NCI-H1417 (cell line): ENCODE measurements around the gene FN3KRP.

ENCODE experiments used
- DNase-seq, 3 experiments: peaks; one replicate each; lab custom pipeline; 2025; lab: John Stamatoyannopoulos, UW

Gene FN3KRP

GRCh38 chr17:82716203-82717010 is at the start of gene FN3KRP:
Gene FN3KRP, plus strand, starts transcription at chr17:82716706. Its CDS starts 50 bp downstream, at chr17:82716756.
- peak; percentile 94 to 97 (median 95) for DNase-seq

GRCh38 chr17:82666931-82667667 is 49.4 kb upstream of the FN3KRP start:
- DNase-seq = no peak

- no peak for DNase-seq
Measured at GRCh38 chr17:82667668-82668000, 48.9 kb upstream of the FN3KRP start.

GRCh38 chr17:82668024-82668630 is 48.4 kb upstream of the FN3KRP start:
- DNase-seq = no peak

DNA sequence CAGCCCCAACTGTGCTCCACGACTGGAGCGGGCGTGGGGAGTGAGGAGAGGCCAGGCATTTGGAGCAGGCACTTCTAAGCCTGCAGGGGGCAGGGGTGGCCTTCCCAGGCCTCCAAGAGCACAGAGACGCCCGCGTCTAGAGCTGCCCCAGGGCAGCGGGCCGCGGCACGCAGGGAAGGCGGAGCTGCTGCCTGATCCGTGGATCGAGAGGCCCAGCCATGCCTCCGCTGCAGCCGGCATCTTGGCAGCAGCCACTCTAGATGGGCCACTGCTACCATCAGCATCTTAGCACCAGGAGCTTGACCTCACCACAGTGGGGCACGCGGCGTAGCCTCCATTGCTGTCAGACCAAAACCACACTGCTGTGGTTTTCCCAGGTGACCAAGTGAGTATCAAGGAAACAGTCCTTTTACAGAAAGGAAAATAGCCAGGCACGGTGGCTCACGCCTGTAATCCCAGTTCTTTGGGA is 47.8 kb upstream of the FN3KRP start:
- DNase-seq = no peak

DNA sequence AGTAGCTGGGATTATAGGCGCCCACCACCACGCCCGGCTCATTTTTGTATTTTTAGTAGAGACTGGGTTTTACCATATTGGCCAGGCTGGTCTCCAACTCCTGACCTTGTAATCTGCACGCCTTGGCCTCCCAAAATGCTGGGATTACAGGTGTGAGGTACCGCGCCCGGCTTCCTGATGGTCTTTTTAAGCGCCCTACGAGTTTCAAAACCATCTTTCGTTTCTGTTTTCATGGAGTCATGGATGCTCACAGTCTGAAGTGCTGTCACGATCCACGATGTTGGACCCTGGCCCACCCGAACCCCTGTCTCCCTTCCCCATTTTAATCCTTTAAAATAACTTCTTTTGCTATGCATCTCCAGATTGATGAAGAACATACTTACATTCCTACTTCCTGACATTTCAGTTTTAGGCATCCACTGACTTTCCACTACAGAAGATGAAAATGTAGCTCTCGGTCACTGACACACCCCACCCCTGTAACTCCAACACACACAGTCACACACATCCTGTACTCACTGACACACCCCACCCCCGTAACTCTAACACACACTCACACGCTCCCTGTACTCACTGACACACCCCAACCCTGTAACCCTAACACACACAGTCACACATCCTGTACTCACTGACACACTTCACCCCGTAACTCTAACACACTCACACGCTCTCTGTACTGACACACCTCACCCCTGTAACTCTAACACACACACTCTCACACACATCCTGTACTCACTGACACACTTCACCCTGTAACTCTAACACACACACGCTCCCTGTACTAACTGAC is 45.6 kb upstream of the FN3KRP start:
- no peak for DNase-seq

- no peak for DNase-seq
Measured at GRCh38 chr17:82674656-82675475, 41.6 kb upstream of the FN3KRP start.

DNA sequence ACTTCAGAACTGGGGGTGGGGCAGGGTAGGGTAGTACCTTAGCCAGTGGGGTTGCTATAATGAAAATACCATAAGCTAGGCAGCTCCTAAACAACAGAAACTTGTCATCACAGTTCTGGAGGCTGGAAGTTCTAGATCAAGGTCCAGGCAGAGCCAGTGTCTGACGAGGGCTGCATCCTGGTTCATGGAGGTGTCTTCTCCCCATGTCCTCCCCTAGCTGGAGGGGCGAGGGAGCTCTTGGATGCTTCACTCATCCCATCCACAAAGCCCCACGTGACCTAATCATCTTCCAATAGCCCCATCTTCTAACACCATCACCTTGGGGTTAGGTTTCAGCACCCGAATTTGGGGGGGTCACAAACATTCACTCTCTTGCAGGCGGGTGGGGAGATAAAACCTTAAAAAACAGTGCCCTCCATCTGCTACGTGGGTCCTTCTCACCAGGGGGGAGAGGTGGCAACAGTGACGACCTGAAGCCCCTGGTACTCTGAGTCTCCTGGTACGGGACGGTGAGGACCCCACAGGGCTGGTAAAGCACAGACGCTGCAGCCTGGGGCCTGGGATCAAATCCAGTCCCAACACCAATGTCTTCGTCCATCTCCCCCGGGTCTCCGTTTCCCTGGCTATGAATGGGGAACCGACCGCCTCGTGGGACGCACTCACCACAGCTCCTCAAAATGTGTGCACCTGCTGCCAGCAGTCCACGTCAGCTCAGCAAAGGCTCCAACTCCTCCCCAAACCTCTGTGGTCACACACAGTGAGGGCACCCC is 40.8 kb upstream of the FN3KRP start:
- DNase-seq = no peak

GRCh38 chr17:82677353-82677925 is 39.1 kb upstream of the FN3KRP start:
- no peak for DNase-seq

- peak in 1 of 3 experiments; percentile 37 for DNase-seq
Measured at GRCh38 chr17:82678265-82678891, 38.1 kb upstream of the FN3KRP start.

DNA sequence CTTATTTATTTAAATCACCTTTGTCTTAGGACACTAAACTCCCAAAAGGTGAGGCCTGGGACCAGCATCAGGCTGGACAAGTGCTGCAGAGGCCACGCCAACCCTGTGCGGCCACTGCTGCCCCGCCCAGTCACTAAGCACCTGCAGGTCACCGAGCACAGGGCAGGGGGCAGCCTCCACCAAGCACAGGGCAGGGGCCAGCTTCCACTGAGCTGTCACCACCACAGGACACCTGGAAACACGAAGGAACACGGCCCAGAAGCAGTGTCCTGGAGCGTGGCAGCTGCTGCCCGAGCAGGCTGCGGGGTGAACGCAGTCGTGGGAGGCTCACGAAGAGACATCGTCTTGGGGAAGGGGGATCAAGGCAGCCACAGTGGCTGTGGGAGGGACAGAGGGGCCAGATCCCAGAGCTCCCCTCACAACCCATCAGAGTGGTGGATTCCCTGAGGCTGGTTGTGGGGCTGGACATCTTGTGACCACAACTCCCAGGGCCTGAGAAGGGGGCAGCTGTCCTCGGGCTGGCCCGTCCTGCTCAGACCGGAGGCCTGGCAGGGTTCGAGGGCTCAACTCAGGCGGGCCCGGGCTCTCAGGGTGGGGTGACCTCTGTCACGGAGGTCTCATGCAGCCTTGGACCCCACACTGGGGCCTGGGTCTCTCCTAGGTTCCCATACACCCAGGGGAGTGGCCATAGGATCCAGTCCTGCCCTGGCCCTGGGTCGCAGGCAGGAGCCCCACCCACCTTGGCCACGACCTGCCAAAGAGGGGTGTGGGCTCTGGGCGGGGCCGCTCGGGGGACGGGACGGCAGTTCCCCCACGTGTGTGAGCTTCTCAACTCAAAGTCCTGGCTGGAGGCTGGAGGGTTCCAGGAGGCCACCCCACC is 36.7 kb upstream of the FN3KRP start:
- DNase-seq = no peak

DNA sequence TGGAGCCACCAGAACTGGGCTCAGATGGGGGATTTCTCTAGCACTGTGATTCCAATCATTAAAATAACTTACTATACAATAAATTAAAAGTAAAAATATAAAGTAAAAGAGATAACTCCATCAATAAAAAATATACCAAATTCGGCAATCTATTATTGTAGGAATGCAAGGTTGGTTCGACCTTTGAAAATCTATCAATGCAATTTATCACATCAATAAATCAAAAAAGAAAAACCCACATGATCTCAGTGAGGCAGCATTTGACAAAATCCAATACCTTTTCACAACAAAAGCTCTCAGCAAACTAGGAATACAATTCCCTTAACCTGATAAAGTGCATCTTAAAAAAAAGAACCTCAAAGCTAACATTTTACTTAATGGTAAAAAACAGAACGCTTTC is 35.0 kb upstream of the FN3KRP start:
- DNase-seq = no peak

- DNase-seq = no peak
Measured at GRCh38 chr17:82683534-82683933, 33.0 kb upstream of the FN3KRP start.

DNA sequence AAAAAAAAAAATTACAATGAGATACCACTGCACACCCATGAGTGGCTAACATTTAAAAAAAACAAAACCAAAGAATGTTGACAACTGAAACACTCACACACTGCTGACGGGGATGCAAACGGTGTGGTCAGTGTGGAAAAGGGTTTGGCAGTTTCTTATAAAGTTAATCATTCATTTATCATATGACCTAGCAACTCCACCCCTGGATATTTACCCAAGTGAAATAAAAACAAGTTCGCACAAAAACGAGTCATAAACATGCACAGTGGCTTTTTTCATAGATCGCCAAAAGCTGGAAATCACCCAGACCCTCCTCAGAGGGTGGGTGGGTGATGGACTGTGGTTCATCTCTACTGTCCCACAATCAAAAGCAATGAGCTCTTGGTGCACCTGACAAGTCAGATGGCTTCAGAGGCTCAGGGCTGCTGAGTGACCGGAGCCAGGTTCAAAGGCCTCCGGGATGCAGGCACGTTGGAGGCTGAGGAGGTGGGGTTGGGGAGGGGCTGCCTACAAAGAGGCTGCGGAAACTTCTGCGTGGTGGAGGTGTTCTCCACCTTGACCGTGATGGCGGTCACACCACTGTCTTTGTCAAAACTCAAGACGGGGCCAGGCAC is 32.2 kb upstream of the FN3KRP start:
- DNase-seq = no peak

GRCh38 chr17:82685291-82685690 is 31.2 kb upstream of the FN3KRP start:
- no peak for DNase-seq

DNA sequence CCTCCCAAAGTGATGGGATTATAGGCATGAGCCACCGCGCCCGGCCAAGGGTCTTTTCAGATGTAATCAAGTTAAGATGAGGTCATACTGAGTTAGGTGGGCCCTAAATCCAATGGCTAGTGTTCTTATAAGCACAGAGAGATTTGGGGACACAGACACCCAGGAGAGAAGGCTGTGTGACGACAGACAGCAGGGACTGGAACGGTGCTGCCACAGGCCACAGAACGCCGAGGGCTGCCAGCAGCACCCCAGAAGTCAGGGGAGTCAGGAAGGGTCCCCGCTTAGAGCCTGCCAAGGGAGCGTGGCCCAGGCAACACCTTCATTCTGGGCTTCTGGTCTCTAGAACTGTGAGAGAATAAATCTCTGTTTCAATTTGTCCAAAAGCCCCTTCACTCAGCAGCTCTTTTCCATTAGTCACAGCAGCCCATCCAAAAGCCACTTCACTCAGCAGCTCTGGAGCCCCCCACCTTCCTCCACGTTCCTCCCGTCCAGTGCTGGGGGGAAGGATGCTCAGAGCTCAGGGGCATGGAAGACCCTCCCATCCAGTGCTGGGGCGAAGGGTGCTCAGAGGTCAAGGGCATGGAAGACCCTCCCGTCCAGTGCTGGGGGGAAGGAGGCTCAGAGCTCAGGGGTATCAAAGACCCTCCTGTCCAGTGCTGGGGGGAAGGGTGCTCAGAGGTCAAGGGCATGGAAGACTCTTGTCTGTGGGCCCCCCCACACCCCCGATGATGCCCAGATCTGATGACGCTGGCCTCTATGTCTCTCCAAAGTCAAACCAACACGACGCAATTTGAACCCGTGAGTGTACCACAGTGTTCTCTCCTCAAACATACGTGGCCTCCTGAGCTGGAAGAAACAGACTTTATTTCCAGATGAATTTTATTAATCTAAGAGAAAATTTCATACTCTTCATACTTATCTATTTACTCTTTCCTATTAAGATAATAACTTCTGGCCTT is 29.9 kb upstream of the FN3KRP start:
- no peak for DNase-seq

DNA sequence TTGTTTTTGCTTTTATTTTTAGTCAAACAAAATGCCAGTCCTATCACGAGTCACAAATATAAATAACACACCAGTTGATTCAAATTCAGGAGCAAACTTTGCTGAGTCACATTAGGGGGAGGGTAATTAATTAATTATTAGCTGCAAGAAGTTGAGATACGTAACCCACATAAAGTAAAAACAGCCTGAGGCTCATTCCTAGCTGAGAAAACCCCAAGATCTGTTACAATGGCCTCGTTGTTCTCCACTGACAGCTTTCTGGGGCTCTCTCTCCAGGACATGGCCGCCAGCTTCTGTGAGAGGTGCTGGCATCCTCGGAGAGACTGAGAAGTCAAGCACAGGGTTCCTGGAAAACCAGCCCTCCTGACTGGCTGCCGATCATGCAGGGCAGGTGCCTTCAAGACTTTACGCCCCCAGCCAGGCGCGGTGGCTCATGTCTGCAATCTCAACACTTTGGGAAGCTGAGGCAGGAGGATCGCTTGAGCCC is 29.1 kb upstream of the FN3KRP start:
- no peak for DNase-seq
